HG02623 (cell line): ENCODE results near the gene TRH.
"Not testable (repeated sequence)": the region's sequence is repeated elsewhere in the genome, so short reads cannot be mapped to it uniquely, and the experiment has no call there.

Experiments used
- ATAC-seq: cut with Tn5 transposase; IDR thresholded peaks from one replicate; pipeline ENCODE4 v1.9.1; 2021; ENCODE audit warnings: moderate library complexity; ENCODE audit not compliant: unreplicated experiment

The TRH gene

DNA sequence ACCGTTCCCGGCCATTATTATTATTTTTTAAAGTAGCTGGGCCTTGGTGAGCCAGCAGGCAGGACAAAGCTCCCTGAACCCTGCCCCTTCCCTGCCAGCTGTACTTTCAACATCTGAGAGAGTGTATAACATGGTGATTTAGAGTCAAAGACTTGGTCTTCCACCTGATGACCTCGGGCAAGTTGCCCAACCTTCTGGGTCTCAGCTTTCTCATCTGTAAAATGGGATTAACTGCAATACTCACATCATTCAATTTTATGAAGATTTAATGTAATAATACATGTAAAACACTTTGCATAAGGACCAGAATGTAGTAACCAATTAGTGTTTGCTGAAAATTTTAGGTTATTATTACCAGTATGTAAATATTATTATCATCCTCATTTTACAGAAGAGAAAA lies 11.9 kb upstream of the TRH start:
- no peak for ATAC-seq

DNA sequence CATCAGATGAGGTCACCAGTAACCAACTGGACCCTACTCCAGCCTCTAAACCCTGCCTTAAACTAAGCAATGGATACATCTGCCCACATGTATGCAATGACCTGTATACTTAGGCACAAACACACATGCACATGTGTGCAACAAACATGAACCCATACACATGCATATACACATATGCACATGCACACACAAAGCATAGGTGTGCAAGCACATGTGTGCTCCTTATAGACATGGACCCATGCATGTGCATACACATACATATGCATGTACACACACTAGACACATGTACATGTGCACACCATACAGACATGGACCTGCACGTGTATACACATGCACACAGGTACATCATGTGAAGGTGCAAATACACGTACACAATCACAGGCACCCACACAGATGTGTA lies 8.6 kb upstream of the TRH start:
- ATAC-seq: no peak

- ATAC-seq: no peak
Observed at GRCh38 chr3:129966876-129967275, 7.6 kb upstream of the TRH start.

DNA sequence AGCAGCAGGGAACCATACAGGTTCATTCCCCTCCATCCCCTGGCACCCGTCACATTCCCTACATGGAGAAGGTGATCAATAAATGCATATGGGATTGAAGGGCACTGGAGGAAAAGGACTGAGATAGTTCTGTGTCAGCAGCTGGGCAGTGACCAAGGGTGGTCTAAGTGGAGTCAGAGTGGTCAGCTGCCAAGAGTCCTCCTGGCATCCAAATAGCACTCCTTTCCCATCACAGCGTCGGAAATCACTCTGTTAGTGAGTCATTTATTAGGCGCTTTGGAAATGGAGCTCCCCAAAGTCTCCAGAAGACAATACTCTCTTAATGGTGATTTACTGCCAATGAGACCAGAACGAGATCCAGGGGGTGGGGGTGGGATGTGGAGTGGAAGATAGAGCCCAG lies 6.8 kb upstream of the TRH start:
- no peak for ATAC-seq

GRCh38 chr3:129971351-129972052 lies 3.0 kb upstream of the TRH start:
- no peak for ATAC-seq

DNA sequence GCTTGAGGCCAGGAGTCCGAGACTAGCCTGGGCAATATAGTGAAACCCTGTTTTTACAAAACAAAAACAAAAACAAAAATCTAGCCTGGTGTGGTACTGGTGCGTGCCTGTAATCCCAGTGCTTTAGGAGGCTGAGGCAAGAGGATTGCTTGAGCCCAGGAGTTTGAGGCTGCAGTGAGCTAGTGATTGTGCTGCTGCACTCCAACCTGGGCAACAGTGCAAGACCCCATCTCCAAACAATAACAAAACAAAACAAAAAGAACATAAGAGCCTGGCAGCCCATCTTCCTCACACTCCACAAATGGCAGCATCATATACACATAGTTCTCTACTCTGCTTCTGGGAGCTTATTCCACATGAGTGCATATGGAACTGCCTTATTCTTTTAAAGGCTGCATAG lies 2.2 kb upstream of the TRH start:
- ATAC-seq: no peak

DNA sequence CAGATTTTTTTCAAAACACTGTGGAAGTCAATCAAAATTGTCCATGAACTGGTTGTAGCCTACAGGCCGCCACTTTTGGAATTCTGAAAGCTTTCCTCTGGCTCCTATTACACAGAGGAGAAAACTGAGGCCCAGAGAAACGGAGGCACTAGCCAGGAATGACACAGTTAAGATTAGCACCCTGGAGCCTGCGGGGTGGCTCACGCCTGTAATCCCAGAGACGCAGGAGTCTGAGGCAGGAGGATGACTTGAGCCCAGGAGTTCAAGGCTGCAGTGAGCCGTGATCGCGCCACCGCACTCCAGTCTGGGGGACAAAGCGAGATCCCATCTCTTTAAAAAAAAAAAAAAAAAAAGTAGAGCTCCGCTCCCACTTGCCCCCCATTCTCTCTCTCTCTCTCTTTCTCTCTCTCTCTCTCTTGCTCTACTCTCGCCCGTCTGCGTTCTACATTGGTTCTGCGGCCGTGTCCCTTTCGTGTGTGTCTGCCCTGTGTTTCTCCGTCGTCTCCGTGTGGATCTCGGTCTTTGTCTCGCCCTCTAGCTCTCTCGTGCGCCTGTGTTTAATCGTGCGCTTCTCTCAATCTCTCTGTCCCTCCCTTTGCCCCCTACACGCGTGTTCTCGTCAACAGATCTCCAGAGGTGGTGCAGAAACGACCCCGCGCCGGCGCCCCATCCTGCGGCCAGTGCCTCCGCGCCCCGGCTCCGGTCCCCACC lies 512 bp upstream of the TRH start:
- ATAC-seq: no peak

GRCh38 chr3:129974833-129975704 lies 549 bp downstream of the TRH start:
- ATAC-seq: no peak

DNA sequence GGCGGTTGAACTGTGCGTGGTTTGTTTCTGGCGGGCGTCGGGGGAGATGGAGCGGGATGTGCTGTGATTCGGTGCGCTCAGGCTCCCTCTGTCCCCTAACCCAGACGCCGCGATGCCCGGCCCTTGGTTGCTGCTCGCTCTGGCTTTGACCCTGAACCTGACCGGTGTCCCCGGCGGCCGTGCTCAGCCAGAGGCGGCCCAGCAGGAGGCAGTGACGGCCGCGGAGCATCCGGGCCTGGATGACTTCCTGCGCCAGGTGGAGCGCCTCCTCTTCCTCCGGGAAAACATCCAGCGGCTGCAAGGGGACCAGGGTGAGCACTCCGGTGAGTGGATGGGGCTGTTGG lies 1.2 kb downstream of the TRH start:
- ATAC-seq: no peak

GRCh38 chr3:129976286-129976685 lies 1.8 kb downstream of the TRH start:
- ATAC-seq: no peak

GRCh38 chr3:129978123-129978522 lies 3.6 kb downstream of the TRH start:
- ATAC-seq: no peak

DNA sequence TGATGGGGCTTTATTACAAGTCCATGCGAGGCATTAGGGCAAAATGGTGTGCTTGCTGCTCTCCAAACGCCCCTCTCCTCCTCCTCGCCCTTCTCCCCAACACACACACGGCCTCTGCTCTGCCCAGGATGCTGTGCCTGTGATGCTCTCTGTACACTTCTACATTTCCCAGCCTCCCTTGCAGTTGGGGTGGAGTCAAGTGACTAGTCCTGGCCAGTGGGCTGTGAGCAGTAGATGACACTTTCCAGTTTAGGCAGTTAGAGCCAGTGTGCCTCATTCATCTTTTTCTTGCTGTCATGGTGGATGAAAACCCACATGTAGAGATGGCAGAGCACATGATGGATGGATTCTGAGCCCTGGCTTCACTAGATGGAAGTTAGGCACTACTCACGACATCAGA lies 5.4 kb downstream of the TRH start:
- no peak for ATAC-seq

DNA sequence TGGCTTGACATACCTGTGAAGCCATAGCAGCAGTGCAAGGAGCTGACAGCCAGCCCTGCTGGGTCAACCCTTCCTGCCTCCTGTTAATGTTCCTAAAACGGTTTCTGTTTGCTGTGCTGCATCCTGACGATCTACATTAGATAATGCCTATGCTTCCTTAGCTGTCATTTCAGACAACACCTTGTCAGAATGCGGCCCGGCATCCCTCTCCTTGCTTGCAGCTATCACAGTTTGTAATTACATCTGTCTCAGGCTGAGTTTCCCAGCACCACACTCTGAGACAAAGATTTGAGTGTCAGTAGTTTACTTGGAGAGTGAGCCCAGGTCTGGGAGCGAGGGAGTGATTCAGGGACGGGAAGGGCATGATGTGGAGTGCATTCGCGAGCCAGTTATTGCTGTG lies 9.0 kb downstream of the TRH start:
- no peak for ATAC-seq

DNA sequence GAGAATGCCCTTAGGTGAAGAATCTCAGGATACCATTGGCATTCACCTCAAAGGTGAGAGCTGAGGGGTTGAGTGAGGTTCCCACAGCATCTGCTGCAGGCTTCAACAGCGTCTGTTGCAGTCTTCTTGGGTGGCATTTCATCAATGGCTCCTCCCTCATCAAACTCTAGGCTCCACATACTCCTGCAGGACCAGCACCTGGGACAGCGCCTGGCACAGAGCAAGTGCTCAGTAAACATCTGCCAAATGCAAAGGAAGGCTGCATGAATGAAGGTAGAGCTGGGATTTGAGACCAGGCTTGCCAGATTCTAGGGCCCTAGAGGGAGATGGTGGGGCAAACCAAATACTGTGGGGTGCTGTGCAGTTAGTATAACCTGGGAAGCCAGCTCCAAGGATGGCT lies 9.6 kb downstream of the TRH start:
- no peak for ATAC-seq

DNA sequence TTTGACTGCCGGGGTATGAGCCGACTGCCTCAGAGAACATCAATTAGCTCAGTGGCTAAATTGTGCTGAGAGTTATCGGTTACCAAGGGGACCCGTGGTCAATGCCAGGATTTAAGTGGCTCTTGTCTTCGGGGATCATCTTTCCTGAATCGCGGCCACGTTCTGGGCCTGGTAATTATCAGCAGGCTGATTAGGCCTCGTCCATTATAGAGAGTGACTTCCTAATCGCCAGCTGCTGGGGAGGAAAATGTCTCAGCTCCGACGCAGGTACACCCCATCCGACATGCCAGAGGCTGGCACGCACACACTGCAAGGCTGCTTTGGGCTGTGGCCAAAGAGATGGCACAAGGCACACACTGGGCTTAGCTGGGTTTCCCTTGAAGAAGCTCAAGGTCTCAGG lies 10.6 kb downstream of the TRH start:
- ATAC-seq: no peak

- no peak for ATAC-seq
Observed at GRCh38 chr3:129988429-129988828, 13.9 kb downstream of the TRH start.

DNA sequence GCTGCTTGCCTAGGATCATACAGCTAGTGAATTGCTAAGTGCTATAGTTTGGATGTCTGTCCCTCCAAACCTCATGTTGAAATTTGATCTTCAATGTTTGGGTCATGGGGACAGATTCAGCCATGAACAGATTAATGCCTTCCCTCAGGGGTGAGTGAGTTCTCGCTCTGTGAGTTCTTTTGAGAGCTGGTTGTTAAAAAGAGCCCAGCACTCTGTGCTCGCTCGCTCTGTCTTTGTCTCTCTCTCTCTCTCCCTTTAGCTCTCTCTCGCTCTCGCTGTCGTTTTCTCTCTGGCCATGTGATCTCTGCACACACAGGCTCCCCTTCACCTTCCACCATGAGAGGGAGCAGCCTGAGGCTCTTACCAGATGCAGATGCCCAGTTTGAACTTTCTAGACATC lies 14.9 kb downstream of the TRH start:
- ATAC-seq: no peak

- no peak for ATAC-seq
Observed at GRCh38 chr3:129992781-129993180, 18.3 kb downstream of the TRH start.

DNA sequence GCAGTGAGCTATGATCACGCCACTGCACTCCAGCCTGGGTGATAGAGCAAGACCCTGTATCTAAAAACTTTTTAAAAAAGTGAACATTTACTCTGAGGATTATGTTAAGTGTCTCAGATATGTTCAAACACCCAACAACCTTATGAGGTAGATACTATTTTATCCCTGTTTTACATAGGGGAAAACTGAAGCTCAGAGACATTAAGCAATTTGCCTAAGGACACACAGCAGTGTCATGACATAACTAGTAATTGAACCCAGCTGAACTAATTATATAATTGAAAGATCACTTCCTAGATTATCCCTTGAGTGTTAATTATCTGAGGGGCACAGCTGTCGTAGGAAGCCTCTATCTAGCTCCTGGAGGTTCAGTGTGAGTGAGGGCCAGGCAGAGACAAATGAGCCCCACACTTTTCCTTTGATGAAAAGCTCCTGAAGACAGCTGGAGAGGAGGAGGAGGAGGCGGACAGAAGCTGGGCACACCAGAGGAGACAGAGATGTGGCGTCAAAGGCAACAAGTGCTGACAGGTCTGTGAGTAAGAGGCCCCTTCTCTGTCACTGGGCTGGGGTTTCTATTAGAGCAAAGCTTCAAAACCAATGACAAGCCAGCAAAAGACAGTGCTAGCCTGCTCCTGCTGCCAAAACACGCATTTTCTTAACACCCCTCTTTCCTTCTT lies 20.5 kb downstream of the TRH start:
- ATAC-seq: no peak

- no peak for ATAC-seq
Observed at GRCh38 chr3:129996073-129996472, 21.6 kb downstream of the TRH start.

DNA sequence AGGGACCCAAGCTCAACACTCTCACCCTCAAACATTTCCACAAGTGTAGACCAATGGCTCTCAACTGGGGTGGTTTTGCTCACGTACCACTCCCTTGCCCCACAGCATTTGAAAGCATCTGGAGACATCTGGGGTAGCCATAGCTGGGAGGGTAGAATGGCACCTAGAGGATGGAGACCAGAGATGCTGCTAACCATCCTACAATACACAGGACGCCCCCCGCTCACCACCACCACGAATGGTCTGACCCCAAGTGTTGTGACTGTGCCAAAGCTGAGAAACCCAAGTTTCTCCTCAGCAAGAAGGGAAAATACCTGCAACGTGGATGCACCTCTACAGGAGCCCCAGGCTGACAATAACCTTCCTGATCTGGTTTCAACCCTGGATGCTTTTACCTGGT lies 24.7 kb downstream of the TRH start:
- not testable (repeated sequence) for ATAC-seq
